ENCODE results near the gene CCDC12. TPM values are rescaled to one million over a fixed set of nuclear protein-coding genes. Genes with fewer than 3 reads are reported as not detected.

CCDC12 gene
- polyA plus RNA-seq, 1 of the 3 experiments (the other 2 are of a cell fraction), result 105 TPM

DNA sequence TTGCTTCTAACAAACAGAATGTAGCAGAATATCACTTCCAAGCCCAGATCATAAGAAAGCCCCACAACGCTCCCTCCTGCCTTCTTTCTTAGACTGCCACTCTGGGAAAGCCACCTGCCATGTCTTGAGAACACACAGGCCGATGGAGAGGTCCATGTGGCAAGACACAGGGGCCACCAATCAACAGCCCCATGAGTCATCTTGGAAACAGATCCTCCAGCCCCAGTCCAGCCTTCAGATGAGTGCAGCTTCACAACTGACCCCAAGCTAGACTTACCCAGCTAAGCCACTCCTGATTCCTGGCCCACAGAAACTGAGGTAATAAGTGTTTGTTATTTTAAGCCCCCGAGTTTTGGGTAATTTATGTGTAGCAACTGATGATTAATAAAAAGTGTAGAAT is 59.3 kb downstream of the CCDC12 start:
- no peaks in the 10 kb centered on the region for H3K27me3 ChIP-seq (ENCODE audit: insufficient read depth)
- H3K4me3 ChIP-seq (ENCODE audit: low read depth in 2 of 2, low read length in 1 of 2), result no peak overlapping the region
- no peak overlapping the region for H3K4me2 ChIP-seq
- H2AFZ ChIP-seq (ENCODE audit: low read depth), result no peak overlapping the region
- H3K27ac ChIP-seq (ENCODE audit: low read depth in 2 of 2, low read length in 1 of 2), result no peak overlapping the region
- no peaks in the 10 kb centered on the region for H3K9me2 ChIP-seq
- H3K79me2 ChIP-seq (ENCODE audit: insufficient read depth), result no peaks in the 10 kb centered on the region; the same call in none of the 2 replicates
- peaks cover 17% of the 10 kb centered on the region for H3F3A ChIP-seq (replicated peaks; ENCODE audit: insufficient read depth)
- DNase-seq, result no peak
- POLR2A ChIA-PET, result no interaction called here
- no peak for TF ChIP-seq SIN3A (IDR thresholded peaks at IDR 0.05; ENCODE audit: borderline replicate concordance, low read depth, low read length)
- TF ChIP-seq FOXJ3 (CRISPR knock-in tag; IDR thresholded peaks at IDR 0.05), result no peak
- no peak for TF ChIP-seq RAD21 (IDR thresholded peaks at IDR 0.05; ENCODE audit: low read length)
- TF ChIP-seq RXRA (IDR thresholded peaks at IDR 0.05; ENCODE audit: borderline replicate concordance, low read depth), result no peak
- TF ChIP-seq TCF12 (IDR thresholded peaks at IDR 0.05), result no peak
- no peak for TF ChIP-seq NRF1 (IDR thresholded peaks at IDR 0.05; ENCODE audit: low read depth, low read length)
- no peak for TF ChIP-seq ZBTB33 (IDR thresholded peaks at IDR 0.05; ENCODE audit: borderline replicate concordance, low read depth)
- no peak overlapping the region for H3K9ac ChIP-seq
- peaks cover 43 to 62% of the 10 kb centered on the region in 2 experiments for H3K36me3 ChIP-seq (replicated peaks in 1 of 2; ENCODE audit: control insufficient read depth in 1 of 2, insufficient read depth in 2 of 2, low read length in 1 of 2)
- H4K20me1 ChIP-seq (ENCODE audit: insufficient read depth), result no peaks in the 10 kb centered on the region
- H3K4me1 ChIP-seq (ENCODE audit: control insufficient read depth in 1 of 2, insufficient read depth in 2 of 2, low read depth in 1 of 2, low read length in 1 of 2), result peaks cover 8 to 11% of the 10 kb centered on the region in 2 experiments
- 81% methylated on average over 3 of the region's 3 CpGs for WGBS (ENCODE audit: low lambda C conversion rate)
- CTCF ChIA-PET, result interaction anchor here (1.0 to 3.0 kb wide), 2 partner anchors 8 to 50 kb away, joined by 3 to 21 read pairs; no protein-coding TSS in a partner anchor
- no peaks in the 10 kb centered on the region for H3K9me3 ChIP-seq

DNA sequence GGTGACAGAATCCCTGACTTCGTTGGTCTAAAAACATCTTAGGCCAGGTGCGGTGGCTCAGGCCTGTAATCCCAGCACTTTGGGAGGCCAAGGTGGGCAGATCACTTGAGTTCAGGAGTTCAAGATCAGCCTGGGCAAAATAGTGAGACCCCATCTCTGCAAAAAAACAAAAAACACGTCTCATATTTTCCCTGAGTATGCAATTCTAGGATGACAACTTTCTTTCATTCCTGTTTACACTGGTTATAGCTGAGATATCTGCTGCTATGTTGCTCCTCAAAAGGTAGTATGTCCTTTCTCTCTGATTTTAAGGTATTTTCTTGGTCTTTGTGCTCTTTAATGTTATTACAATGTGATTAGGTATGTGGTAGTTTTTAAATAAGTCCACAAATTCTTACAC is 59.7 kb downstream of the CCDC12 start:
- Histone ChIP-seq H3K4me1 (ENCODE audit: control insufficient read depth in 1 of 2, insufficient read depth in 2 of 2, low read depth in 1 of 2, low read length in 1 of 2) (peaks cover 8 to 11% of the 10 kb centered on the region in 2 experiments), H3K36me3 (replicated peaks in 1 of 2; ENCODE audit: control insufficient read depth in 1 of 2, insufficient read depth in 2 of 2, low read length in 1 of 2) (peaks cover 39 to 57% of the 10 kb centered on the region in 2 experiments), H3K4me3 (ENCODE audit: low read depth in 2 of 2, low read length in 1 of 2) (no peak overlapping the region), H3K9me3 (no peaks in the 10 kb centered on the region), H3K27ac (ENCODE audit: low read depth in 2 of 2, low read length in 1 of 2) (no peak overlapping the region), H3K27me3 (ENCODE audit: insufficient read depth) (no peaks in the 10 kb centered on the region), H2AFZ (ENCODE audit: low read depth) (no peak overlapping the region), H4K20me1 (ENCODE audit: insufficient read depth) (no peaks in the 10 kb centered on the region), H3K4me2 (no peak overlapping the region), H3K9me2 (no peaks in the 10 kb centered on the region), H3F3A (replicated peaks; ENCODE audit: insufficient read depth) (peaks cover 17% of the 10 kb centered on the region), H3K9ac (no peak overlapping the region), H3K79me2 (ENCODE audit: insufficient read depth) (no peaks in the 10 kb centered on the region; the same call in none of the 2 replicates)
- TF ChIP-seq GABPA (IDR thresholded peaks at IDR 0.05; ENCODE audit: low read depth), result no peak
- no peak for TF ChIP-seq FOXM1 (IDR thresholded peaks at IDR 0.05; ENCODE audit: low read depth)
- TF ChIP-seq FOXJ3 (CRISPR knock-in tag; IDR thresholded peaks at IDR 0.05), result no peak
- no peak for TF ChIP-seq IRF3 (IDR thresholded peaks at IDR 0.05; ENCODE audit: low read depth, low read length)
- no peak for TF ChIP-seq USF2 (IDR thresholded peaks at IDR 0.05; ENCODE audit: borderline replicate concordance, low read depth, low read length)
- TF ChIP-seq FOSL2 (IDR thresholded peaks at IDR 0.05; ENCODE audit: borderline replicate concordance, low read depth), result no peak
- no peak for TF ChIP-seq SMC3 (IDR thresholded peaks at IDR 0.05; ENCODE audit: low read depth, low read length)
- no peak for TF ChIP-seq MXI1 (IDR thresholded peaks at IDR 0.05; ENCODE audit: low read depth, low read length)
- no peak for TF ChIP-seq EZH2phosphoT487 (IDR thresholded peaks at IDR 0.05; ENCODE audit: borderline replicate concordance, low read depth)
- TF ChIP-seq TEAD4 (IDR thresholded peaks at IDR 0.05; ENCODE audit: borderline replicate concordance, insufficient read depth), result no peak
- no peak for TF ChIP-seq POLR2AphosphoS5 (IDR thresholded peaks at IDR 0.05; ENCODE audit: low read depth, low read length)
- TF ChIP-seq CHD2 (IDR thresholded peaks at IDR 0.05; ENCODE audit: low read length, partially characterized antibody), result no peak
- TF ChIP-seq RCOR1 (IDR thresholded peaks at IDR 0.05; ENCODE audit: low read length), result no peak
- TF ChIP-seq, protein P1, sequence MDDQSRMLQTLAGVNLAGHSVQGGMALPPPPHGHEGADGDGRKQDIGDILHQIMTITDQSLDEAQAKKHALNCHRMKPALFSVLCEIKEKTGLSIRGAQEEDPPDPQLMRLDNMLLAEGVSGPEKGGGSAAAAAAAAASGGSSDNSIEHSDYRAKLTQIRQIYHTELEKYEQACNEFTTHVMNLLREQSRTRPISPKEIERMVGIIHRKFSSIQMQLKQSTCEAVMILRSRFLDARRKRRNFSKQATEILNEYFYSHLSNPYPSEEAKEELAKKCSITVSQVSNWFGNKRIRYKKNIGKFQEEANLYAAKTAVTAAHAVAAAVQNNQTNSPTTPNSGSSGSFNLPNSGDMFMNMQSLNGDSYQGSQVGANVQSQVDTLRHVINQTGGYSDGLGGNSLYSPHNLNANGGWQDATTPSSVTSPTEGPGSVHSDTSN (IDR thresholded peaks at IDR 0.05), result no peak
- TF ChIP-seq TCF12 (IDR thresholded peaks at IDR 0.05), result no peak
- ChIA-PET POLR2A (no interaction called here), CTCF (interaction anchor here (1.0 kb wide), 1 partner anchor 50 kb away, joined by 3 read pairs; no protein-coding TSS in a partner anchor)
- no peak for DNase-seq
- 95% methylated on average over 3 of the region's 3 CpGs for WGBS (ENCODE audit: low lambda C conversion rate)

All from SK-N-SH (cell line).